GM18502 (cell line): Measurements from ENCODE around the gene TAF3.
A peak's percentile ranks its signal among the peaks of the same experiment; 100 is the strongest.

Experiments used
- ATAC-seq: cut with Tn5 transposase; IDR thresholded peaks from one replicate; pipeline ENCODE4 v1.9.1; 2021; ENCODE audit warnings: mild to moderate bottlenecking; ENCODE audit not compliant: unreplicated experiment, poor library complexity

The TAF3 gene

DNA sequence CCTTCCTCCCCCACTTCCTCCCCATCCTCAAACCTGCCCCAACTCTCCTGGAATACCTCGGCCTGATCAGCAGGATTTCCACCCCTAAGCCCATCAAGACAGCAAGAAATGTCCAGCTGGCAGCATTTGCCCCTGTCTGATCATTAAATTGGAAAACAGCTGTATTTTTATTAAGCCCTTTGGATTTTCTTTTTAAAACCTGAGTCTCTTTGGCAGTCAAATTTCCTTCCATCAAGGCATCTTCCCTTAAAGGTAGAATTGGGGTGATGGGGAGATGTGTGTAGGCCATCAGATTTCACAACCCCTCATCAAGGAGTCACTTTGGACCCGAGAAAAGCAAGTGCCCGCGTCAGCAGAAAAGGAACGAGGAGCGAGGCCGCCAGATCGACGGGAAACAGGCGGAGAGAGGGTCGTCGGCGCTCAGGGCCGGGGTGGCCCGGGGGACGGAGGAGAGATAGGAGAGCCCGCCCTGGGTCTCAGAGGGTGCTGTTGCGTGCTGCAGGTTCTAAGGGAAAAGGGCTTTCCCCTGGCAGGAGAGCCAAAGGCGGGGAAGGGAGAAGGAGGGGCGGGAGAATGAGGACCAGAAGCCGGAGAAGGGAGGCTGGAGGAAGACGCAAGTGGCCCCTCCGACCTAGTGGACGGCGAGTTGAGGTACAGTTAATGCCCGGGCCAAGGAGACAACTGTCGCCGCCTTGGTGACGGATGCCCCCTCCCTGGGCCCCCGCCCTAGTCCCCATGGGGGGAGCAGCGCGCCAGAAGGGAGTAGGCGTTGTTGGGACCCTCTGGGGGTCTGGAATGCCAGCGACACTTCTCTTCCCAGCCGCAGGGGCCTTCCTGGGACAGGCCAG, 224.6 kb downstream of the TAF3 start:
- no peak for ATAC-seq

DNA sequence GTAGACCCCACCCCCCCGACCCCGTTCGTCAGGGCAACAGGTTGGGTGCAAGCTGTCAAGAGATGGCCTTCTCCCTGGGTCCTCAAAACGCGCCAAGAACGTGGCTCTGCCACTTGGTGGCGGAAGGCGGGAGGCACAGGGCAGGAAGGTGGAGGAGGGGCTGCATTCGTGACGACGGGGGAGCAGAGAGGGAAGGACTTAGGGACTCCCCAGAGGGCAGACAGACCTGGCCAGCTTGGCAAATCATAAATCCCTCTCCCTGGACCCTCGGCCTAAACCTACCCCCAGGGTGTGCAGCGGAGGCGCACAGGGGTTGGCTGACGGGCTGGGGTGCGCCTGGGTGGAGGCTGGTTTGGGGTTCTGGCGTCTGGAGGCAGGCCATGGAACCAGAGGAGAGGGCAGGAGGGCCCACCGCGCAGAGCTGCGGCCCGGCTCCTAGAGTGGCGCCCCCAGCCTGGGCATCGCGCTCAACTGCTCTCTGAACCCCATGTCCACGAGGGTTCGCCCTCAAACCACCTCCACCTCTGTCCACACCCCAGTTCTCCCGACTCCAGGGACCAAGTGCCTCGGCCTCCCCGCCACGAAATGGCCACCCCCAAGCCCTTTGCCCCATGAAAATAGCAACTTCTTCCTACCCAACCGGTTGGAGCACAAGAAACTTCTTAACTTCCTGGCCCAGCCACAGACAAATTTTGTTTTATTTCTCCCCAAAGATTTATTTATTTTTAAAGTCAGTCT, 225.4 kb downstream of the TAF3 start:
- no peak for ATAC-seq

DNA sequence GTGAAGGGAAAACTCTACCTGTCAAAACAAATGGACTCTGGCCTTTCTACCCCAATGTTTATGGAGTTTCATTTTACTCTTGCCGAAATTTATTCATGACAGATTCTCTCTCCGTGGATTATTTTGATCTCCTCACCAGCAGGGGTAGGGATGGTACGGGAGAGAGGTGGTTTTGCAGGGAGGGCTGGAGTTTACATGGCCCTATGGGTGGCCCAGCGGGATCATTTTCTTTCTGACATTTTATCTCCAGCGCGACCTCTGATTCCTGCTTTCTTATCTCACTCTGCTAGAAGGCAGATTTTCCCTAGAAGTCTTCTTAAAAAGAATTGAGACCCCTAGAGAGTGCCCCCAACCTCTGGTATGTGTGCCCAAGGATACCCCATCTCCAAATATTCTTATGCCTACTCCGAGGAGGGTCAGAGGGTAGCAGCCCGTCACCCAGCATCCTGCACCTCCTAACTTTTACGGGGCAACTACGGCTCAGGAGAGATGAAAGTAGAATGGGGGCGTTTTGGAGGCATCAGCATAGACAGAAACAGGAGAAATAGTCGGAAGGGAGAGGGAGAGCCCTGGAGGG, 226.1 kb downstream of the TAF3 start:
- ATAC-seq = no peak

DNA sequence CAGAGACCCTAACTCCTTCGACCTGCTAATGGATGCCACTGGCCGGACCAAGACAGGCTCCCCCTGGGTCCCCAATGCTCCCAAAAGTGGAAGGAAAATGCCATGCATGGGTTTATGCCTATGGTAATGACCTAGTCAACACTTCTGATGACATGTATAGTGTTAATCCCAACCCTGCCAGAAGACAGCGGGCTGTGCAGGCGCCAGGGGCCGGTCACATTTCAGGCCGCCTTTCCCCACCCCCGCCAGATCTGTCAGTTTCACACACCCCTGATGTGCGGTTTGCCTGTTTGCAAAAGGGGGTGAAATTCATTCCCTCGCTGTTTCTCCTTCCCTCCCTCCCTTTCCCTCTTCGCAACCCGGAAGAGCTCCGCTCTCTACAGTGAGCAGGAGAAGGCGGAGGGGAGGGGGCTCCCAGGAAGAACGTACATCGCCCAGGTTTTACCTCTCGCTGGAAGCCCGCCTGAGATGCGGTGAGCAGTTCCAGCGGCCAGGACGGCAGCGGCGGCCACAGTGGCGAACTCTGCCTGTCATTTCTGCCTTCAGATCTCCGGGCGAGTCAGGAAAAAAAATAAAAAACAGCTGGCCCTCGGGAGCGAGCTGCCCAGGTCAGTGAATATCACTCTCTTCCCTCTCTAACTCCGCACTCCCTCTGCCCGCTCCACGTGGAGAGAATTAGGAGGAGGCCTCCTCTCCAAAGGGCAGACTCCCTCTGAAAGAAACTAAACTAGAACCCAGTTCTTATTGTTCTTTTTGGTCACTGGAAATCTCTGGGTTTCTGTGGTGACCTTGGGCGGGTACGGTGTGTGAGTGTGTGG, 226.8 kb downstream of the TAF3 start:
- ATAC-seq = no peak

DNA sequence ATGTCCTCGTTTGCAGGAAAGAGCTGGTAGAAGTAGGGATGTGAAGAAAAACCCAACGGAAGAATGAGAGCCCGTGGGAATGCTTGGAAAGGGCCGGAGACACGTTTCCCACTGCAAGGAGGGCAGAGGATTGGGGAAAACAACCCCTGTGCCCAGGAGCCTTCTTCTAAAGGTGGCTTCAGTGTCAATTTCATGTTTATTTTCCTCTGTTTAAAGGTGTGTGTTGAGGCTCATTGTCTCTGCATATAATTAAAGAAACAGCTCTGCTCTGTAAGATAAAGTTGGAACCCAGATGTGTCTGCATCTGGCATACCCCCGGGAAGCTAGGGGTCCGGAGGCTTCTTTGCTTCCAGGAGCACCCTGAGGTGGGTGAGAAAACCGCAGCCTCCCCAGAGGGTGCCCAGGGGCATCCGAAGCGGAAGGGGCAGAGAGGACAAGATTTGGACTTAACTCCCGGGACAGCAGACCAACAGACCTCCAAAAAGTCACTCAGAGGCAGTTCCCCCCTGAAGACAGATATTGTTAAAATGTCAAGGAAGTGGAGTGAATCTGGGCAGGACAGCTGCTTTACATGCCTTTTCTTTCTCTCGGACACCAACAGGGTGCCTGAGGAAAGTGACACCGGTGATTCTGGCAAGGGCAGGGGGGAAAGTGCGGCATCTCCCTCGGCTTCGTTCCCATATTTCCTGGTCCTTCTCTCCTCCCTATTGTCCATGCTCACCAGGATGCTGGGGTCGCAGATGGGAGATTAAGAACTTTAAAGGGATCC, 227.6 kb downstream of the TAF3 start:
- no peak for ATAC-seq

DNA sequence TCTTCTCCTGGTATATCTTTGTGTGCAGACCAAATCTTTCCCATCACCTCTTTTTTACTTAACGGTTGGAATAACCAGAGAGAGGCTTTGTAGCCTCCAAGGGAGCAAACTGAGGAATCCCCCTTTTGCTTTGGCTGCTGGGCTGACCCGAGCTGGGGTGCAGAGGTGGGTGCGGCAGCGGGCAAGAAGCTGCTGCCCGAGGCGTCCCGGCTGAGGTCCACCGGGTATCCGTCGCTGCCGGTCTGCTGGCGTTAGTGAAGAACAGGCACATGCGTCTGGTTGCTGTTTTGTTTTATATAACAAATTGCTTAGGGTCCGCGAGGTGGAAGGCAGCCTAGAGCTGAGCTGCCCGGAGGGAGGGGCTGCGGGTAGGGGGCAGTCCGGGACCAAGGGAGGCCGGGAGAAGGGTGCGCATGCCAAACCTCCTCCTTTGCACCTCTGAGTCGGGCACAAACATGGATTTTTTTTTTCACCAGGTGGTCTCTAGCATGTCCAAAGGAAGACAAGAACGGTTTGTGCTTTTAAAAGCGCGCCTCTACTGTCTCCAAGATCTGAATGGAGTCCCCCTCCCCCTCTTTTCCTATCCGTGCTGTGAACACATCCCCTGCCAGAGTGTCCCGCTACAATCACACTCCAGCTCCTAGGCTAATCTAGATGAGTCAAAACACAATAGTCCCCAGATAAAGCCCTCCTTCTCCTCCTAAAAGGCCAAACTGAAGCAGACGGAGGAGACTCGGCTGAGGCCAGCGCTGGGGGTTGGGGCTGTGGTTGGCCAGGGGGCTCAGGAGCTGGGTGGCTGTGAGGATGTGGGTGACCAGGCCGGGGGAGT, 229.4 kb downstream of the TAF3 start:
- no peak for ATAC-seq

DNA sequence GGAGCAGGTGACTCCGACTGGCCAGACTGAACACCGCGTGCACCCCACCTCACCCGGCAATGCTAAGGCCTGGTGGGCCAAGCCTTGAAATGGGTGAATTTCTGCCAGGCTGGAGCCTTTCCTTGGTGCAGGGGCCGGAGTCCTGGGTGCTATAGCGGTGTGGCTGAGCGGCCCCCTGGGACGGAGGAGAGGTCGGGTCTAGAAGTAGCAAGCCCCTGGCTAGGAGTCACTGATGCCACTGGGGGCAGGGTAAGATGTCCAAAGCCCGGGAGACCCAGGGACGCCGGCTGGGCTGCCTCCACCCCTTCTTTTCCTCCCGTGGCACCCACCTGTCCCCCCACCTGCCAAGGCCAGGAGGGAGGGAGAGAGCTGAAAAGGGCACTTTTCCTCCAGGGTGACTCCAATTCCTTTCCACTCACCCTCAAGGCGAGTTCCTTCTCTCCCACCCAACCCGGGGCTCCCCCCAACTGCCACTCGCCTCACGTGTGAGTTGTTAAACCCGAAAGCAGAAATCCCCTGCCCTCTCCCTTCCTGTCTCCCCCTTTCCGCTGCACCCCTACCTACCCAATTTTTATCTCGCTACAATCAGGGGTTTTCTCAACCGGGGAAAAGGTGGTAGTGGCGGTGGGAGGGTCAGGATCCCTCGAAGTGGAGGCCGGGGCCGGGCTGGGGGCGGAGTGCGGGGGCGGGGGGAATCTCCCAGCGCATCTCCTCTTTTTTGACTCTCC, 230.1 kb downstream of the TAF3 start:
- ATAC-seq = no peak

DNA sequence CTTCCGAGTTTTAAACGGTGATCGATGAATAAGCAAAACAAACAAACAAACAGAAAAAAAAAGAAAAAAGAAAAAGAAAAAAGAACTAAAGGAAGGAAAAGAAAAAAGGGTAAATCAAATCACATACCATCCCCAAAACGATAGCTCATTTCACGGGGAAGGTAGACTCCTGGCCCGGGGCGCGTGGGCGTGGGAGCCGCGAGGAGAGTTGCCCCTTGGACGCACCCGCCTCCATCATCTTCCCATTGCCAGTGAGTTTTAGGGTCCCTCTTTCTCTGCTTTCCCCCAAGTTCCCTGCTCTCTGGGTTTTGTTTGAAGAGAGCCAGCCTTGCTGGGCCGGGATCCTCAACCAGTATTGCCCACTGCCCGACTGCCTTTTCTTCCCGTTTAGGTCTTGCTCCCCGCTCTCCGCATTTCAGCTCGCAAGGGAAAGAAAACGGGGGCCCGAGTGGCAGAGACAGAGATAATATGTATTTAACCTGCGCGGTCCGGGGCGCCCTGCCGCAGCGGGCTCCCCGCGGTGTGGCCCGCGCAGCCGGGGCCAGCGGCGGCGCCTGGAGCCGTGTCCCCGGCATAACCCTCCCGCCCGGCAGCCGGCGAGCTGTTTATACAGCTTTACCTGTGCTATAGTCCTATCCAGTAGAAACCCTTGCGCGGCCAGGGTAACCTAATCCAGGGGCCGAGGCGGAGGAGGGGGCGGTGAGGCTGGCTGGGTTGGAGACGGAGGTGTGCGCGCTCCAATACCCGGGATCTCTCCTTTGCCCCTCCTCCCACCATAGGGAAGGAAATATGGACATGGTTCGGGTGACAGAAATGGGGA, 230.9 kb downstream of the TAF3 start:
- no peak for ATAC-seq

DNA sequence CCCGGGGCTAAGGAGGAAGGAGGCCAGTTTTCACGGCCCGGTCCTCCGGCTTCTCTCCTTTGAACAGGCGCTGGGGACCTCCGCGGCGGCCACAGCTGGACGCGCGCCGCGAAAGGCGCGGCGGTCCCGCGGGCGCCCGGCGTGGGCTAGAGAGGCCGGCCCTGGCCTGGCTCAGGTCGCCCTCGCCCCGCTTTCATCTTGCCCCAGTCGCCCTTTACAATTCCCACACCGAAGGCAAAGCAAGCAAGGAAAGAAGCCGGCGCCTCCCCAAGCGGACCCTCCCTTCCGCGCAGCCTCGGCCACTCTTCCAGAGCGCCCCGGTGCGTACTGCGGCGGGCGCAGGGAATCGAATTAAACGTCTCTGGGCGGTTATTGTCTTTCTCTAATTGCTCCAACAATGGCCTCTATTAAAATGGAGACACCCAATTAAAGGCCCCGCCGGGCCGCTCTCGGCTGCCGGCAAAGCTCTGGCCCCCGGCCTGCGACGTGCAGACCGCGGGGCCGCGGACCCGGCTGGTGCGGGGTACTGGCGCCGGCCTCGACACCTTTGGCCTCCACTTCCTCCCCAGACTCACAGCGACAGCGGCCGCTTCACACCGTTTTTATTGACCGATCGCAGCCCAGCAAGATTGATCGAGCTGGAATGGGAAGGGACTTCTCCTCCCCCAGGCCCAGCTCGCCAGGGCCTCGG, 231.7 kb downstream of the TAF3 start:
- no peak for ATAC-seq

DNA sequence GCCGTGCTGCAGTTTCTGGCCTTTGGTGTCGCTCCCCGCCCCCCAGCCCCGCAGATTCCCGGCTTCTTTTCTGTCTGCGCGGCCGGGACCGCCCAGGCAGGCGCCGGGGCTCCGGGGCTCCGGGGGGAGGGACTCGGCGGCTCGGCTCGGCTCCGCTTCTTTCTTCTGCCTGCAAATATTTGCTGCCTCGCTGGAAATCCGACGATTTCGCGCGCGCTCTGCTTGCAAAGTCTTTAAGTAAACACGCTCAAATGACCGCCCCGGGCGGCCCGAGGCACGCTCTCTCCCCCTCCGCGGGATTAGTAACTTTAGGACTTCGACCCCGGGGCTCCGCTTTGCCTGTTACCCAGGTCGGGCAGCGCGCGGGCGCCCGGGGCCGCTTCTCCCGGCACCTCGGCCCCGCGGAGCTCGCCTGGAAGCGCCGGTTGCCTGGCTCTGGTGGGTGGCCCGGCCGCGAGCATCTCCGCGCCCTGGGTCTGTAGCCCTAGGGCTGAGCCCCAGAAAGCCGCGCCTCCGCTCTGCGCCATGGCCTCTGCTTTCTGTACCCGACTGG, 232.3 kb downstream of the TAF3 start:
- ATAC-seq = no peak

DNA sequence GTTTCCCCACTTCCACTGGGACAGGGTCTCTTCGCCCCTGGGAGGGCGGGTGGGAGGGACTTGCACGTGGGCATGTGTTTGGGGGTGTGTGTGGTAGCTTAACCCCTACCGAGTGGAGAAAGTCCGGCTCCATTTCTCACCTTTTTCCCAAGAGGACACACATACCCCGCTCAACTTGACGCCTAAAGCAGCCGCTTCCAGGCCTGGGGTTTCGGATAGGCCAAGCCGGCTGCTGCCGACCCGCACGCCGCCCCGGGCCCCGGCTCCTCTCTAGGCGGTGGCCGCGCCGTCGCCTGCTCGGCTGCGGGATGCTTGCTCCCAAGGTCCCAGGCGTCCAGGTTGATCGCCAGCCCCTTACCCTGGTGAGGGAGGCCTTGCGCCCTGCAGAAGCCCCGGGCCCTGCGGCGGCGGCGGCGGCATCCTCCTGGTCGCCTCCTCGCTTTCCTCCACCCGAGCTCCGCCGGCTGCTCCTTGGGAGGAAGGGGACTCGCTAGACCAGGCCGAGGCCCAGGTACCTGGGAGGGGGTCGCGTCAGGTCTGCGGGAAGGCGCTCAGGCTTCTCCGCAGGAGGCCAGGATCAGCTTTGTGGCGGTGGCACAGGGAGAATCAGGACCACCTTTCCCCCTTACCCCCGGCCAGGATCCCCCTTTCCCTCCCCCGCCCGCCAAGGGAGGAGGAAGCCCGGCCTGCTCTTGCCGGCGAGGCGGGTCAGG, 233.0 kb downstream of the TAF3 start:
- no peak for ATAC-seq

DNA sequence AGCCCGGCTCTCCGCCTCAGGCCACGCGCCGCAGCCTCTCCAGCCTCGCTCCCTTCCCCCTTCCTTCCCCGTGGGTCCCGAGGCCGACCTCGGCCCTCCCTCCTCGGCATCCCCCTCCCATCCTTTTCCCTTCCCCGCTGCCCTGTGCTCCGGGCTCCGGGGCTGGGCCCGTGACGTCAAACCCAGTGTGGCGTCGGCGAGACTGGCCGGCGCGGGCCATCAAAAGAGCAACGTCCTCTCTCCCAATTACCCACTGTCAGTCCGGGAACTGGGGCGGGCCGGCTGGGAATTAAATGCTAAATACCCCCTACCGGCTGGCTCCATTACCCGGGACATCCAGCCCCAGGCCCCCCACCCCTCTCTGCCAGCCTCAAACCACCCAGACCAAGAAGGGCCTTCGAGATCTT, 233.5 kb downstream of the TAF3 start:
- no peak for ATAC-seq

DNA sequence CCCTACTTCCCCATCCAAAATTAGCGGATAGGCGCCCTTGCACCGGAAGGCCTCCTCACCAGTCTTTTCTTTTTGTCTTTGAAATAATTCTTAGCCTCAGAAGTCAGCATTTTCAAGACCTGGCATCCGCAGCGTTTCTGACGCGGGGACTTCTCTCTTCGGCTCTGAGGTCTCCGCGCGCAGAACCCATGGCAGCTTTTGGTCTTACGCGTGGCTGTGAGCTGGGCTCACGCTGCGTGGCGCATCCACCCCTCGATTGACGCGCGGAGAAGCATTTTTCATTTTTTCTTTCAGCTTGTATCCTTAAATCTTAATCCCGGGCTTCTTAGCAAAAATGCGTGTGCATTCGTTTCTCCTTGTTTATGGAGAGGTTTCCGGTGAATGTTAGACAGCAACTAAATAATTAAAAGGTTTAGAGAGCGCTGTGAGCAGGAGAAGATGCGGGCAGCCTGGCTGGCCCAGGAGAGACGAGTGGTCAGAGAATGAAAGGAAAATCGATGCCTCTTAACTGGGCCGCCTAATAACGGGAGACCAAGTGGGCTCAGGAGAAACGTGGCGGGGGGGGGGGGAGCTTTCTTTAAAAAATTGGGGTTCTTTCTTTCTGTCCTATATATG, 234.1 kb downstream of the TAF3 start:
- ATAC-seq = no peak

DNA sequence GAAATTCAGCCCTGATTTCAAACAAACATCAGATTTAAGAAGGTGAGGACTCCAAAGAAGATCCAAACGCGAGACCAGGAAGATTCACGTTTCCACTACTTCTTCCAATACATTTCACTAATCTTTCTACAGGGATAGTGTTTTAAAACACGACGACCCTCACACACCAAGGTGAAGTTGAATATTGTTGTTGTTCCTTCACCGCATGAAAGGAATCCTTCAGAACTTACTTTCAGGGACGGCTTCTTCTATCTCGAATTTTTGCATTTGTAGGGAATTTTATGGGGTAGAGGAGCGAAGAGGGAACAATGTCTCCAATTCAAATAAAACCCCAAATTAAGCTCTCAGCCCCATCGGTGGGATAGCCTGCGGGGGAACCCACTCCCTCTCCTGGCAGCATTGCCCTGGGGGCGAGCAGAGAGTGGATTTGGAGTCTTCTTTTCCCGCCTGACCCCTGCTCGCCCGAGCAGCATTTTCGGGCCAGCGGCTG, 234.7 kb downstream of the TAF3 start:
- ATAC-seq = no peak

DNA sequence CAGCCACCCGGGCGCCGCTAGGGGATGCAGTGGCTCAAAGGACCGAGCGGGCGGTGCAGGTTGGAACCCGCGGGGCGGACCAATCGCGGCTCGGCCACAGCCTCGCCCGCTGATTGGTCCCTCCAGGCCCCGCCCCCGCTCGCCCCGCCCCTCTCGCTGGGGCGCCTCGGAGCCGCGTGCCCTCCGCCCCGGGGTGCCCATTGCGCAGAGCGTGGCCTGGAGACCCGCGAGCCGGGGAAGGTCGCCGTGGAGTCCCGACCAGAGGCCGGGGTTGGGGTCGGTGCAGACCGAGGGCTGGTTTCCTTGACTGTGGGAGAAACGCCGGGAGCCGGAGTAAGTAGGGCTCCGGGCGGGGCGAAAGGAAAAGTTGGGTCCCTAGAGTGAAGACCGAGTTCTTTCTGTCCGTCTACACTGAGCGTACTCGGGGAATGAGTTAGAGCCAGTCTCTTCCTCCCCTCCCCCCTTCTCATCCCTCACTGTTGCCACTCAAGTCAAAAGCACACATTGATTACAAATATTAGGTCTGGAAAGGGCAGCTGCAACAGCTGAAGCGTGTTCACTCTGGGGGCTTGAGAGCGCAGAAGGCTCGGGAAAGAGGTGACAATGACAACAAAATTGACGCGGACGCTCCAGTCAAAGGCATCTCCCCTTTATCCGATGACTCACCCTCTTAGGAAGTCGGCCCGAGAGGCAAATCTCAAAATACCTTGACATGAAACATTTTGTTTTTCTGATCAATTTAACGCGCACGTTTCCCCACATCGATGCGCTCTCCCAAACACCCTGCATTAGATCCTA, 235.3 kb downstream of the TAF3 start:
- peak; percentile 56 for ATAC-seq
